Sigmoid colon (tissue), 7 donors: ENCODE results near the gene CYP11A1. TPM values are rescaled to one million over a fixed set of nuclear protein-coding genes. Genes with fewer than 3 reads are reported as not detected.

Source experiments
- DNase-seq: peaks from one replicate; pipeline ENCODE4 v3.0.0-alpha.2; 2019
- H3K27ac ChIP-seq, 4 donors: fragments of 200-600 bp; sonication (generic); one replicate each; pipeline ENCODE4 v1.5.1; 2016 to 2019; ENCODE audit warnings: mild to moderate bottlenecking in 1 of 4
- H3K27me3 ChIP-seq, 3 donors: fragments of 200-600 bp; sonication (generic); one replicate each; pipeline ENCODE4 v1.5.1; 2019; ENCODE audit warnings: mild to moderate bottlenecking in 1 of 3
- H3K36me3 ChIP-seq, 4 donors: fragments of 200-600 bp; sonication (generic); one replicate each; pipeline ENCODE4 v1.5.1; 2016 to 2019
- H3K4me1 ChIP-seq, 4 donors: fragments of 200-600 bp; sonication (generic); one replicate each; pipeline ENCODE4 v1.5.1; 2017 to 2019
- H3K4me3 ChIP-seq, 4 donors: fragments of 200-600 bp; sonication (generic); one replicate each; pipeline ENCODE4 v1.5.1; 2017 to 2019; ENCODE audit warnings: mild to moderate bottlenecking in 2 of 4, moderate library complexity in 1 of 4
- H3K9me3 ChIP-seq, 4 donors: fragments of 200-600 bp in 3 of 4; sonication (generic) in 3 of 4; one replicate each; pipeline versions ENCODE4 v1.5.1 to v1.6.1; 2013 to 2019
- EP300 ChIP-seq, 4 donors: sonication (generic); formaldehyde crosslinking; IDR thresholded peaks; one replicate each; pipeline ENCODE4 v1.6.1; 2017; ENCODE audit warnings: antibody characterized with exemption in 4 of 4
- POLR2A ChIP-seq, 2 donors: fragments of 450-650 bp; IDR thresholded peaks; one replicate each; pipeline ENCODE4 v1.6.1; 2016; ENCODE audit warnings: antibody characterized with exemption in 2 of 2, mild to moderate bottlenecking in 2 of 2, moderate library complexity in 2 of 2
- POLR2AphosphoS5 ChIP-seq, 4 donors: sonication (generic); formaldehyde crosslinking; IDR thresholded peaks; one replicate each; pipeline ENCODE4 v1.6.1; 2017; ENCODE audit warnings: antibody characterized with exemption in 4 of 4
- WGBS, 2 donors: extraction: QIAGEN DNeasy Blood & Tissue Kit; methylation state at CpG; one replicate each; pipeline ENCODE4 v1.1.7; 2013; 5-methylcytosine and 5-hydroxymethylcytosine counted together
- intact Hi-C: fragments of 100-400 bp; cut with DNase I; formaldehyde crosslinking; loops from one replicate; pipeline ENCODE4 v1.15.1; 2023
- polyA plus RNA-seq, 3 donors: library from polyadenylated mRNA; stranded (reverse); fragments of 200-250 nt; gene quantifications; one replicate each; pipeline ENCODE4 v1.2.3, GENCODE V29; 2013
- total RNA-seq, 4 donors: library from RNA; depleted of rRNA; stranded (reverse); fragments of >200 nt; gene quantifications; one replicate each; pipeline ENCODE4 v1.1.0, GENCODE V29; 2016
- TF ChIP-seq, protein P1 (sequence below), 4 experiments: fragments of 450-650 bp in 3 of 4; fragments of 200-600 bp in 1 of 4; IDR thresholded peaks; one replicate each; pipeline ENCODE4 v1.5.1; 2016 to 2019; ENCODE audit warnings: antibody characterized with exemption in 4 of 4, mild to moderate bottlenecking in 3 of 4, moderate library complexity in 2 of 4
- donor health status: healthy with polysubstance abuse.
- donor health status: Bipolar disorder and iron deficiency.
- donor health status: healthy.

The CYP11A1 gene
- total and polyA plus RNA-seq, 7 donors = 0.22 to 1.7 (median 0.49) TPM; not detected in 2

DNA sequence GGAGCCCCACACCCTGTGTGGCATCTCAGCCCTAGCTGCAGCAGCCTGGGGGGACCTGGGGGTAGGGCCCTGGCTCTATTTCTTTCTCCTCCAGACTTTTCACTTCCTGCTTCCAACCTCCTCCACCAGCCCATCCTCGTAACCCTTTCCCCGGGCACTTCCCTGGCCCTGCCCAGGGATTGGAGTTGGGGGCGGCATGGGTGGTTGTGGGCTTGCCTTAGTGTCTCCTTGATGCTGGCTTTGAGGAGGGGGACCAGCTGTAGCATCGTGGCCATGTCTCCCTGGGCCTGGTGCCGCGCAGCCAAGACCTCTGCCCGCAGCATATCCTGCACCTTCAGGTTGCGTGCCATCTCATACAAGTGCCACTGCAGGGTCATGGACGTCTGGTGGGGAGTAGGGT, 28.1 kb downstream of the CYP11A1 start:
- 90 to 94% methylated on average over 9 of the region's 9 CpGs for WGBS, 2 donors
- no peaks in the 10 kb centered on the region for H3K9me3 ChIP-seq
- H3K4me1 ChIP-seq = no peaks in the 10 kb centered on the region
- no peaks in the 10 kb centered on the region for H3K27me3 ChIP-seq
- no peak for DNase-seq
- no peak for TF ChIP-seq POLR2AphosphoS5 (IDR thresholded peaks at IDR 0.05)
- TF ChIP-seq POLR2A (IDR thresholded peaks at IDR 0.05) = no peak
- TF ChIP-seq, protein P1, sequence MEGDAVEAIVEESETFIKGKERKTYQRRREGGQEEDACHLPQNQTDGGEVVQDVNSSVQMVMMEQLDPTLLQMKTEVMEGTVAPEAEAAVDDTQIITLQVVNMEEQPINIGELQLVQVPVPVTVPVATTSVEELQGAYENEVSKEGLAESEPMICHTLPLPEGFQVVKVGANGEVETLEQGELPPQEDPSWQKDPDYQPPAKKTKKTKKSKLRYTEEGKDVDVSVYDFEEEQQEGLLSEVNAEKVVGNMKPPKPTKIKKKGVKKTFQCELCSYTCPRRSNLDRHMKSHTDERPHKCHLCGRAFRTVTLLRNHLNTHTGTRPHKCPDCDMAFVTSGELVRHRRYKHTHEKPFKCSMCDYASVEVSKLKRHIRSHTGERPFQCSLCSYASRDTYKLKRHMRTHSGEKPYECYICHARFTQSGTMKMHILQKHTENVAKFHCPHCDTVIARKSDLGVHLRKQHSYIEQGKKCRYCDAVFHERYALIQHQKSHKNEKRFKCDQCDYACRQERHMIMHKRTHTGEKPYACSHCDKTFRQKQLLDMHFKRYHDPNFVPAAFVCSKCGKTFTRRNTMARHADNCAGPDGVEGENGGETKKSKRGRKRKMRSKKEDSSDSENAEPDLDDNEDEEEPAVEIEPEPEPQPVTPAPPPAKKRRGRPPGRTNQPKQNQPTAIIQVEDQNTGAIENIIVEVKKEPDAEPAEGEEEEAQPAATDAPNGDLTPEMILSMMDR (IDR thresholded peaks at IDR 0.05) = no peak
- TF ChIP-seq EP300 (IDR thresholded peaks at IDR 0.05) = no peak
- H3K36me3 ChIP-seq = no peaks in the 10 kb centered on the region
- intact Hi-C loops = no loop called here
- H3K4me3 ChIP-seq = no peak overlapping the region
- no peak overlapping the region for H3K27ac ChIP-seq

- Histone ChIP-seq H3K27me3 (no peaks in the 10 kb centered on the region), H3K9me3 (no peaks in the 10 kb centered on the region), H3K4me3 (no peak overlapping the region), H3K4me1 (no peaks in the 10 kb centered on the region), H3K36me3 (no peaks in the 10 kb centered on the region), H3K27ac (no peak overlapping the region)
- intact Hi-C loops = no loop called here
- WGBS, 2 donors = 93 to 95% methylated on average over 5 of the region's 5 CpGs
- no peak for DNase-seq
- no peak for TF ChIP-seq POLR2AphosphoS5 (IDR thresholded peaks at IDR 0.05)
- no peak for TF ChIP-seq POLR2A (IDR thresholded peaks at IDR 0.05)
- TF ChIP-seq, protein P1 (IDR thresholded peaks at IDR 0.05) = no peak
- TF ChIP-seq EP300 (IDR thresholded peaks at IDR 0.05) = no peak
Measured at GRCh38 chr15:74338676-74339075, 28.8 kb downstream of the CYP11A1 start.

DNA sequence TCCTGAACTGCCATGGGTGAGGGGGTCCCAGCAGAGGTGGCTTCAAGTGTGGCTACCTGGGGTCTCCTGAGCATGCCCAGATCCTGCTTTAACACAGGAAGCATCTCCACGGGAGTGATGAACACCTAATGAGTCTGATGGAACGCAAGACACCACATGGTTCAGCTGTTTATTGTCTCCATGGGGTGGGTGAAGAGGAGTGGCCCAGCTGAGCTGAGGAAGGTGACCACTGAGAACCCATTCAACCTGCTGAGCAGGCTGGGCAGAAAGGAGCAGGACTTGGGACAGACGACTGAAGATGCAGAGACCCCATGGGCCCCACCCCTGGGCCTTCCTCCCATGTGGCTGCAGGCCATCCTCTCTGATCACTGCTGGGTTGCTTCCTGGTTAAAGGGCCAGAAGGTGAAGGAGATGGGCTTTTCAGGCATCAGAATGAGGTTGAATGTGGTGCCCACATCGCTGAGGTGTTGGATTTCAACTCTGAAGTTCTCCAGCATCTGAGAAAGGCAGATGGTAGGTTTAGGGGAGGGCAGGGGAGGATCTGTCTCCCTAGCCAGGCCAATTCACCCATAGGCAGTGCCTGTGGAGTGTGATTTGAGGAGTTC, 29.7 kb downstream of the CYP11A1 start:
- H3K9me3 ChIP-seq = no peaks in the 10 kb centered on the region
- TF ChIP-seq POLR2A (IDR thresholded peaks at IDR 0.05) (no peak), POLR2AphosphoS5 (IDR thresholded peaks at IDR 0.05) (no peak), EP300 (IDR thresholded peaks at IDR 0.05) (no peak)
- TF ChIP-seq, protein P1 (IDR thresholded peaks at IDR 0.05) = no peak
- H3K36me3 ChIP-seq = no peaks in the 10 kb centered on the region
- peak; percentile 36 for DNase-seq
- H3K4me1 ChIP-seq = no peaks in the 10 kb centered on the region
- no peak overlapping the region for H3K4me3 ChIP-seq
- intact Hi-C loops = no loop called here
- no peak overlapping the region for H3K27ac ChIP-seq
- H3K27me3 ChIP-seq = no peaks in the 10 kb centered on the region
- 66 to 80% methylated on average over 4 of the region's 4 CpGs for WGBS, 2 donors

DNA sequence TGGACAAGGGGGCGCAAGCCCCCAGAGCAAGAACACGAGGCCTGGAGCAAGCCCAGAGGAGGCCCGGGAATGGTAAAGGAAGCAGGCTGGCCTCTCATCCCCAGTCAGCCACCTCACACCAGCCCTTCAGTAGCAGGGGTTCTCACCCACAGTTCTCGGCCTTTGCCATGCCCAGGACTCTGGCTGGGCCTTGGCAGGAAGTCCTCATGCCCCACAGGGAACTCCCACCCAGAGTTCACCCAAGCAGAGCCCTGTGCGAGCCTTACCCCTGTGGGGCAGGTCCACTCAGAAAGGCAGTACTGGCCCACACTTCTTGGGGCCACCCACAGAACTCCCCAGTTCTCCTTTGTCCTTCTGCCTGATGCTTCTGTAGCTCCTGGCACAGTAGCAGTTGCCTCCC, 30.3 kb downstream of the CYP11A1 start:
- Histone ChIP-seq H3K4me1 (no peaks in the 10 kb centered on the region), H3K27me3 (no peaks in the 10 kb centered on the region), H3K27ac (no peak overlapping the region), H3K36me3 (no peaks in the 10 kb centered on the region), H3K4me3 (no peak overlapping the region), H3K9me3 (no peaks in the 10 kb centered on the region)
- no peak for TF ChIP-seq POLR2A (IDR thresholded peaks at IDR 0.05)
- TF ChIP-seq, protein P1 (IDR thresholded peaks at IDR 0.05) = no peak
- DNase-seq = peak; percentile 52
- intact Hi-C loops = no loop called here
- WGBS, 2 donors = 85 to 88% methylated on average over 5 of the region's 5 CpGs
